CD4-positive, alpha-beta T cell treated with Interleukin-17A for 1 hour (primary cell): Measurements from ENCODE around the gene SND1.
"Not testable (repeated sequence)": the region's sequence is repeated elsewhere in the genome, so short reads cannot be mapped to it uniquely, and the experiment has no call there.

Source experiments
- DNase-seq: peaks from one replicate; pipeline ENCODE4 v3.0.0-alpha.2; 2020

Gene SND1

GRCh38 chr7:127810113-127810512 is 158.1 kb downstream of the SND1 start:
- DNase-seq = no peak

GRCh38 chr7:127810696-127811660 is 159.0 kb downstream of the SND1 start:
- DNase-seq = no peak

- DNase-seq = no peak
These were observed 160.5 kb downstream of the SND1 start for GRCh38 chr7:127812540-127812939.

- DNase-seq = no peak
These were observed 162.1 kb downstream of the SND1 start for GRCh38 chr7:127813991-127814541.

- DNase-seq = no peak
These were observed 163.7 kb downstream of the SND1 start for GRCh38 chr7:127815631-127816145.

- DNase-seq = no peak
These were observed 164.6 kb downstream of the SND1 start for GRCh38 chr7:127816354-127817190.

- DNase-seq = no peak
These were observed 165.5 kb downstream of the SND1 start for GRCh38 chr7:127817466-127817865.

GRCh38 chr7:127818306-127818705 is 166.3 kb downstream of the SND1 start:
- no peak for DNase-seq

GRCh38 chr7:127819975-127820731 is 168.2 kb downstream of the SND1 start:
- DNase-seq = no peak

GRCh38 chr7:127820732-127821085 is 168.7 kb downstream of the SND1 start:
- no peak for DNase-seq

- no peak for DNase-seq
These were observed 169.2 kb downstream of the SND1 start for GRCh38 chr7:127821146-127821545.

- DNase-seq = no peak
These were observed 171.0 kb downstream of the SND1 start for GRCh38 chr7:127822822-127823508.

- no peak for DNase-seq
These were observed 172.7 kb downstream of the SND1 start for GRCh38 chr7:127824682-127825081.

- no peak for DNase-seq
These were observed 177.0 kb downstream of the SND1 start for GRCh38 chr7:127828843-127829500.

GRCh38 chr7:127831318-127832219 is 179.6 kb downstream of the SND1 start:
- DNase-seq = no peak

GRCh38 chr7:127832592-127832991 is 180.6 kb downstream of the SND1 start:
- DNase-seq = no peak

GRCh38 chr7:127833641-127834040 is 181.6 kb downstream of the SND1 start:
- DNase-seq = no peak

- DNase-seq = no peak
These were observed 183.7 kb downstream of the SND1 start for GRCh38 chr7:127835679-127836078.

GRCh38 chr7:127837816-127838410 is 185.9 kb downstream of the SND1 start:
- DNase-seq = not testable (repeated sequence)
